Osteoblast (primary cell): ENCODE data around the gene ZBTB7C. TPM values are rescaled to one million over a fixed set of nuclear protein-coding genes. Genes with fewer than 3 reads are reported as not detected.

Source experiments
- DNase-seq: peaks from one replicate; pipeline ENCODE4 v3.0.0; 2011; ENCODE audit warnings: low spot score, mixed read lengths; ENCODE audit not compliant: insufficient read length; ENCODE audit errors: missing footprints
- H2AFZ ChIP-seq: 2 replicates; pipeline ENCODE4 v1.6.0; 2011; ENCODE audit warnings: mild to moderate bottlenecking, low read length
- H3K27ac ChIP-seq: 2 replicates; pipeline ENCODE4 v1.5.1; 2011; ENCODE audit warnings: mild to moderate bottlenecking, low read depth, low read length, moderate library complexity
- H3K27me3 ChIP-seq: 2 replicates; pipeline ENCODE4 v1.6.0; 2012; ENCODE audit warnings: mild to moderate bottlenecking, control low read depth, inconsistent platforms, low read length, moderate library complexity; ENCODE audit not compliant: insufficient read depth
- H3K36me3 ChIP-seq: 2 replicates; pipeline ENCODE4 v1.5.1; 2011; ENCODE audit warnings: mild to moderate bottlenecking, low read length, control low read depth, moderate library complexity; ENCODE audit not compliant: insufficient read depth
- H3K4me1 ChIP-seq: 2 replicates; pipeline ENCODE4 v1.5.1; 2011; ENCODE audit warnings: mild to moderate bottlenecking, low read length, control low read depth, moderate library complexity; ENCODE audit not compliant: insufficient read depth
- H3K4me2 ChIP-seq: 2 replicates; pipeline ENCODE4 v1.6.0; 2011; ENCODE audit warnings: mild to moderate bottlenecking, low read length; ENCODE audit not compliant: insufficient read depth
- H3K4me3 ChIP-seq: fragments of 200-600 bp; sonication (generic); 3 replicates; pipeline ENCODE4 v1.5.1; 2012; ENCODE audit warnings: mild to moderate bottlenecking, low read length, inconsistent platforms; ENCODE audit not compliant: insufficient read depth
- H3K79me2 ChIP-seq: 2 replicates; pipeline ENCODE4 v1.6.0; 2012; ENCODE audit warnings: mild to moderate bottlenecking, low read length, control low read depth, inconsistent platforms; ENCODE audit not compliant: insufficient read depth
- H3K9me3 ChIP-seq: 2 replicates; pipeline ENCODE4 v1.5.1; 2011; ENCODE audit warnings: low read depth, low read length, control low read depth
- H4K20me1 ChIP-seq: 2 replicates; pipeline ENCODE4 v1.6.0; 2012; ENCODE audit warnings: mild to moderate bottlenecking, low read length, control low read depth; ENCODE audit not compliant: insufficient read depth
- total RNA-seq: library from RNA; depleted of rRNA; stranded (reverse); fragments of >200 nt; gene quantifications from 2 replicates; pipeline ENCODE4 v1.2.3, GENCODE V29; 2012
- TF ChIP-seq, protein P1 (sequence below): IDR thresholded peaks from 2 replicates; pipeline ENCODE4 v1.5.1; 2011; ENCODE audit warnings: mild to moderate bottlenecking, low read depth, low read length, moderate library complexity; ENCODE audit errors: extremely low read depth

The ZBTB7C gene
- total RNA-seq, 1 donor: 0.36 TPM

DNA sequence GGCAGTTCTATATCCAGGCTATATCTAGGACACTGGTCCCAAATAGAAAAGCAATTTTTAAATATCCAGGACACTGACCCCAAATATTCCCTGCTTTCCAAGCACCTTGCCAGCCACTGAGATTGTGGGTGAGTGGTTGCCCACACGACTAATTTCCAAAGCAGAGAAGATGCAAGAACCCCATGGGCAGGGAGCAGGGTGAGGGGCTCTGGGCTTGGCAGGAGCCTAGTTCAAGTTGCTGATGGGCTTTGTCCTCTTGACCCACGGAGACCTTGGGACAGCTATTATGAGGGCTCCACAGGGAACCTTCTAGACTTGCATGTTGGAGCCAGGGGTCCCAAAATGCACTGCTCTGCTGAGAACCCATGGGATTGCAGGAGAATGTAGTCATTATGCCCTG is 332.7 kb downstream of the ZBTB7C start:
- Histone ChIP-seq H3K9me3 (no peaks in the 10 kb centered on the region), H3K27ac (no peak overlapping the region), H2AFZ (no peak overlapping the region), H3K27me3 (peaks cover 2% of the 10 kb centered on the region), H3K79me2 (no peaks in the 10 kb centered on the region), H3K36me3 (no peaks in the 10 kb centered on the region), H3K4me3 (no peak overlapping the region), H3K4me2 (no peak overlapping the region), H4K20me1 (no peaks in the 10 kb centered on the region), H3K4me1 (no peaks in the 10 kb centered on the region)
- TF ChIP-seq, protein P1, sequence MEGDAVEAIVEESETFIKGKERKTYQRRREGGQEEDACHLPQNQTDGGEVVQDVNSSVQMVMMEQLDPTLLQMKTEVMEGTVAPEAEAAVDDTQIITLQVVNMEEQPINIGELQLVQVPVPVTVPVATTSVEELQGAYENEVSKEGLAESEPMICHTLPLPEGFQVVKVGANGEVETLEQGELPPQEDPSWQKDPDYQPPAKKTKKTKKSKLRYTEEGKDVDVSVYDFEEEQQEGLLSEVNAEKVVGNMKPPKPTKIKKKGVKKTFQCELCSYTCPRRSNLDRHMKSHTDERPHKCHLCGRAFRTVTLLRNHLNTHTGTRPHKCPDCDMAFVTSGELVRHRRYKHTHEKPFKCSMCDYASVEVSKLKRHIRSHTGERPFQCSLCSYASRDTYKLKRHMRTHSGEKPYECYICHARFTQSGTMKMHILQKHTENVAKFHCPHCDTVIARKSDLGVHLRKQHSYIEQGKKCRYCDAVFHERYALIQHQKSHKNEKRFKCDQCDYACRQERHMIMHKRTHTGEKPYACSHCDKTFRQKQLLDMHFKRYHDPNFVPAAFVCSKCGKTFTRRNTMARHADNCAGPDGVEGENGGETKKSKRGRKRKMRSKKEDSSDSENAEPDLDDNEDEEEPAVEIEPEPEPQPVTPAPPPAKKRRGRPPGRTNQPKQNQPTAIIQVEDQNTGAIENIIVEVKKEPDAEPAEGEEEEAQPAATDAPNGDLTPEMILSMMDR: no peak
- DNase-seq: no peak

DNA sequence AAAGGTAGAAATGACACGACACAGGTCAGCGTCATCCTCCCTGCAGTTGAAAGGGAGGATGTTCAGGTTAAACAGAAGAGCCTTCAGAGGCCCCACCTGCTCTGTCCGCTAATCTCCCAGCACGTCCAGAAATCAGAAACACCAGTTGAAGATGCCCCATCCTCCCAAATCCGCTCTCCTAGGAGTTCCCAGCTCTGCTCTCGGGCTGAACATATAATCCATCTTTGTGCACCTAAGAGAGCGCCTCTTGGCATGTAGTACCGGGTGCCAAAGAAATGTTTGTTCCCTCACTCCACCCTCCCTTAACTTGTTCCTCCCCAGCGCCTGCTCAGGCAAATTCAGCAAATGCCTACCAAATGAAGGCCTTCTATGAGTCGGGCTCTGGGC is 333.5 kb downstream of the ZBTB7C start:
- Histone ChIP-seq H3K4me1 (no peaks in the 10 kb centered on the region), H3K4me2 (no peak overlapping the region), H3K27me3 (peaks cover 2% of the 10 kb centered on the region), H3K4me3 (no peak overlapping the region), H3K9me3 (no peaks in the 10 kb centered on the region), H3K79me2 (no peaks in the 10 kb centered on the region), H4K20me1 (no peaks in the 10 kb centered on the region), H2AFZ (no peak overlapping the region), H3K27ac (no peak overlapping the region), H3K36me3 (no peaks in the 10 kb centered on the region)
- TF ChIP-seq, protein P1: no peak
- DNase-seq: peak; percentile 72

DNA sequence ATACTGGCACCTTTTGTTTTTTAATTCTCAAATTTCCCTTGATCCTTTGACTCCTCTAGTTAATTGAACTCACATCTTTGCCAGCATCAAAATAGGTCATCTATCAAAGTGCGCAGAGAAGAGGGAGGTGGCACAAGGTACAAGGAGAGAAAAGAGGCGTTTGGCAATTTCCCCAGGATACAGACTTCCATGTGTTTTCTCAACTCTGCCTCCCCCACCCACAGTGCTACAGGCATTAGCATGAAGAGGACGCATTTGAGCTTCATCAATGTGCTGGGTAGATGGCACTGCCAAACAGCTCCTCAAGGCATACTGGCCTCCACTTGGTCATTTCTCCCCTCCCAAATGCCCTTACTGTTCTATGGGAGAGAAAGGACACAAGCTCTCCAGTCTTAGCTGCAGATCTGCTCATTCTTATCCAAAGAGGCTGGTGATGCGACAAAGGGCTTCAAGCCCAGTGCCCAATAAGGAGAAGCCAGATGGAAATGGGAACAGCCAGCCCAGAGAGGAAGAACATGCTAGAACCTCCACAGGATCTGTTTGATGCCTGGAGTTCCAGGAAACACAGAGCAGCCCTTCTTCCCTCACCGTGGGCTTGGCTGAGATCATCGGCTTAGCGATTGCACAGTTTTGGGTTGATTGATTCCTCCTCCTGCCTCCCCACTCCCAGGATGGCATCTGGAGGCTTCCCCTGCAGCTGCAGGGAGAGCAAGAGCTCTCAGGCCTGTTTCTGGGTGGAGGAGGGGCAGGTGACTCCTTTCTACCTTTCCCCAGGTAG is 334.1 kb downstream of the ZBTB7C start:
- H3K4me2 ChIP-seq: no peak overlapping the region
- DNase-seq: no peak
- TF ChIP-seq, protein P1: no peak

DNA sequence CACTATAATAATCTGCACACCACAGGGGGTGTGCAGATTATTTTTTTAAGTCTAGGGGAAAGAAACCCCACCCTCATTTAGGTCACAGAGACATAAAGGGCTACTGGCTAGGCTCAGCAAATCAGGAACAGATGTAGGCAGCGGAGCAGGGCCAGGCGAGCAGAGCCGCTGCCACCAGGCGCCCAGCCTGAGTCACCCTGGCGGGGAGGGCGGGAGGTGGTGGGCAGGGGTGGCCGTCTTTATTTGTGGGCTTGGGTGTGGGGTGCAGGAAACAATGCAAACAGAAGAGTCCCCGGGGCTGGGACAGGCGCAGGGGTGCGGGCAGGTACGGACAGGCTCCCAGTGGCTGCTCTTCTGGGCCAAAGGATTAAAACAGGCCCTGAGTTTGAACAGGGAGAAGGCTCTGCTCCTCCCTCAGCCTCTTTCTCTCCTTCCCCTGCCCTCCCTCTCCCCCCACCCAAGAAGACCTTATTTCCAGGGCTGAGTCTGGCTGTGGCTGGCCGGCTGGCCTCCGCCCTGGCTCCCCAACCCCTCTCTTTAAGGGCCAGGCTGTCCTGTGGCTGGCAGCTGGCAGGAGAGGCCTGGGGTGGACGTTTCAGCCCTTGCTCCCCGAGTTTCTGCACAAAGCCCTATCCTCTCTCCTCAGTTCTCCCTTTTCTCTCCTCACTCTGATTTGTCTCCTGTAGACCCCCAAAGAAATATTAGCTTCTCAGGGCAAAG is 335.8 kb downstream of the ZBTB7C start:
- H3K4me1 ChIP-seq: no peaks in the 10 kb centered on the region
- H2AFZ ChIP-seq: peak overlapping the region; percentile 3
- no peaks in the 10 kb centered on the region for H3K79me2 ChIP-seq
- H4K20me1 ChIP-seq: no peaks in the 10 kb centered on the region
- no peak overlapping the region for H3K4me2 ChIP-seq
- H3K9me3 ChIP-seq: no peaks in the 10 kb centered on the region
- peaks cover 2% of the 10 kb centered on the region for H3K27me3 ChIP-seq
- DNase-seq: peak; percentile 86
- TF ChIP-seq, protein P1: no peak
- no peak overlapping the region for H3K27ac ChIP-seq
- H3K36me3 ChIP-seq: no peaks in the 10 kb centered on the region
- no peak overlapping the region for H3K4me3 ChIP-seq

More for the DNA sequence above, 334.1 kb downstream of the ZBTB7C start:
- no peak overlapping the region for H3K27ac ChIP-seq
- no peaks in the 10 kb centered on the region for H3K79me2 ChIP-seq
- H3K27me3 ChIP-seq: peaks cover 2% of the 10 kb centered on the region
- no peak overlapping the region for H3K4me3 ChIP-seq
- no peaks in the 10 kb centered on the region for H3K4me1 ChIP-seq
- no peaks in the 10 kb centered on the region for H4K20me1 ChIP-seq
- H3K36me3 ChIP-seq: no peaks in the 10 kb centered on the region
- no peaks in the 10 kb centered on the region for H3K9me3 ChIP-seq
- H2AFZ ChIP-seq: no peak overlapping the region
